HL-60 (cell line): ENCODE measurements around the gene LIPG.

ENCODE experiments used
- GABPA ChIP-seq: IDR thresholded peaks from 2 replicates; pipeline ENCODE4 v1.6.1; 2012; ENCODE audit warnings: low read depth
- POLR2AphosphoS5 ChIP-seq: IDR thresholded peaks from 2 replicates; pipeline ENCODE4 v1.6.1; 2012; ENCODE audit warnings: low read depth
- TF ChIP-seq, protein P1 (sequence below): IDR thresholded peaks from one replicate; pipeline ENCODE4 v1.5.1; 2011; ENCODE audit warnings: low read length, control low read depth, inconsistent platforms; ENCODE audit not compliant: insufficient read depth
- TF ChIP-seq, protein P2 (sequence below): IDR thresholded peaks from 2 replicates; pipeline ENCODE4 v1.6.1; 2012; ENCODE audit warnings: low read depth; ENCODE audit not compliant: insufficient replicate concordance

DNA sequence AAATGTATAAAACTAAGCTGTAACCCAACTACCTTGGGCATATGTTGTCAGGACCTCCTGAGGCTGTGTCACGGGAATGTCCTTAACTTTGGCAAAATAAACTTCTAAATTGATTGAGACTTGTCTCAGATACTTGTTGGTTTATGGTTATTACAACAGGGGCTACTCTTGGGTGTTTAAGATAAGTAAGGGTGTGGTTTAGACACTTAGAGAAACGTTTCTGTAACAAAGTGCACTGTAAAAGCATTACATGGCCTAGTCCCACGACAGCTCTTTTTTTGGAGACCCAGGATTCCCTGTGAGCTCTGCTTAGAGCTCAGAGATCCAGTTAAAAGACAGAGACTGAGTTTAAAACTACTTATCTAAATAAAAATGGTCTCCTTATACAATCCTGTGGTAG lies 32.3 kb upstream of the LIPG start:
- TF ChIP-seq POLR2AphosphoS5 (no peak), GABPA (no peak)
- TF ChIP-seq, protein P1, sequence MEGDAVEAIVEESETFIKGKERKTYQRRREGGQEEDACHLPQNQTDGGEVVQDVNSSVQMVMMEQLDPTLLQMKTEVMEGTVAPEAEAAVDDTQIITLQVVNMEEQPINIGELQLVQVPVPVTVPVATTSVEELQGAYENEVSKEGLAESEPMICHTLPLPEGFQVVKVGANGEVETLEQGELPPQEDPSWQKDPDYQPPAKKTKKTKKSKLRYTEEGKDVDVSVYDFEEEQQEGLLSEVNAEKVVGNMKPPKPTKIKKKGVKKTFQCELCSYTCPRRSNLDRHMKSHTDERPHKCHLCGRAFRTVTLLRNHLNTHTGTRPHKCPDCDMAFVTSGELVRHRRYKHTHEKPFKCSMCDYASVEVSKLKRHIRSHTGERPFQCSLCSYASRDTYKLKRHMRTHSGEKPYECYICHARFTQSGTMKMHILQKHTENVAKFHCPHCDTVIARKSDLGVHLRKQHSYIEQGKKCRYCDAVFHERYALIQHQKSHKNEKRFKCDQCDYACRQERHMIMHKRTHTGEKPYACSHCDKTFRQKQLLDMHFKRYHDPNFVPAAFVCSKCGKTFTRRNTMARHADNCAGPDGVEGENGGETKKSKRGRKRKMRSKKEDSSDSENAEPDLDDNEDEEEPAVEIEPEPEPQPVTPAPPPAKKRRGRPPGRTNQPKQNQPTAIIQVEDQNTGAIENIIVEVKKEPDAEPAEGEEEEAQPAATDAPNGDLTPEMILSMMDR, result no peak
- TF ChIP-seq, protein P2, sequence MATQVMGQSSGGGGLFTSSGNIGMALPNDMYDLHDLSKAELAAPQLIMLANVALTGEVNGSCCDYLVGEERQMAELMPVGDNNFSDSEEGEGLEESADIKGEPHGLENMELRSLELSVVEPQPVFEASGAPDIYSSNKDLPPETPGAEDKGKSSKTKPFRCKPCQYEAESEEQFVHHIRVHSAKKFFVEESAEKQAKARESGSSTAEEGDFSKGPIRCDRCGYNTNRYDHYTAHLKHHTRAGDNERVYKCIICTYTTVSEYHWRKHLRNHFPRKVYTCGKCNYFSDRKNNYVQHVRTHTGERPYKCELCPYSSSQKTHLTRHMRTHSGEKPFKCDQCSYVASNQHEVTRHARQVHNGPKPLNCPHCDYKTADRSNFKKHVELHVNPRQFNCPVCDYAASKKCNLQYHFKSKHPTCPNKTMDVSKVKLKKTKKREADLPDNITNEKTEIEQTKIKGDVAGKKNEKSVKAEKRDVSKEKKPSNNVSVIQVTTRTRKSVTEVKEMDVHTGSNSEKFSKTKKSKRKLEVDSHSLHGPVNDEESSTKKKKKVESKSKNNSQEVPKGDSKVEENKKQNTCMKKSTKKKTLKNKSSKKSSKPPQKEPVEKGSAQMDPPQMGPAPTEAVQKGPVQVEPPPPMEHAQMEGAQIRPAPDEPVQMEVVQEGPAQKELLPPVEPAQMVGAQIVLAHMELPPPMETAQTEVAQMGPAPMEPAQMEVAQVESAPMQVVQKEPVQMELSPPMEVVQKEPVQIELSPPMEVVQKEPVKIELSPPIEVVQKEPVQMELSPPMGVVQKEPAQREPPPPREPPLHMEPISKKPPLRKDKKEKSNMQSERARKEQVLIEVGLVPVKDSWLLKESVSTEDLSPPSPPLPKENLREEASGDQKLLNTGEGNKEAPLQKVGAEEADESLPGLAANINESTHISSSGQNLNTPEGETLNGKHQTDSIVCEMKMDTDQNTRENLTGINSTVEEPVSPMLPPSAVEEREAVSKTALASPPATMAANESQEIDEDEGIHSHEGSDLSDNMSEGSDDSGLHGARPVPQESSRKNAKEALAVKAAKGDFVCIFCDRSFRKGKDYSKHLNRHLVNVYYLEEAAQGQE, result no peak
